Upper lobe of left lung (tissue), 6 donors: ENCODE results near the gene NOS1AP. TPM values are rescaled to one million over a fixed set of nuclear protein-coding genes. Genes with fewer than 3 reads are reported as not detected.
A peak's percentile ranks its signal among the peaks of the same experiment; 100 is the strongest.

ENCODE experiments used
- ATAC-seq, 2 donors: fragments of 200-7000 bp; cut with Tn5 transposase; one replicate each; pipeline ENCODE4 v1.9.1; 2022; ENCODE audit warnings: mild to moderate bottlenecking in 2 of 2, moderate library complexity in 2 of 2; ENCODE audit not compliant: low FRiP score in 2 of 2
- DNase-seq, 2 donors: peaks; one replicate each; pipeline ENCODE4 v3.0.0-alpha.2; 2019 to 2020
- H3K27ac ChIP-seq, 4 donors: fragments of 200-600 bp; sonication (generic); one replicate each; pipeline ENCODE4 v1.5.1; 2016 to 2019
- H3K27me3 ChIP-seq, 4 donors: fragments of 200-600 bp; sonication (generic); one replicate each; pipeline ENCODE4 v1.5.1; 2017 to 2019
- H3K36me3 ChIP-seq, 4 donors: fragments of 200-600 bp; sonication (generic); one replicate each; pipeline ENCODE4 v1.5.1; 2016 to 2019
- H3K4me1 ChIP-seq, 4 donors: fragments of 200-600 bp; sonication (generic); one replicate each; pipeline ENCODE4 v1.5.1; 2018 to 2019
- H3K4me3 ChIP-seq, 4 donors: fragments of 200-600 bp; sonication (generic); one replicate each; pipeline ENCODE4 v1.5.1; 2017 to 2019; ENCODE audit warnings: mild to moderate bottlenecking in 2 of 4, moderate library complexity in 1 of 4
- H3K9me3 ChIP-seq, 4 donors: fragments of 200-600 bp; sonication (generic); one replicate each; pipeline ENCODE4 v1.5.1; 2018 to 2019
- CTCF ChIP-seq, 6 experiments: fragments of 450-650 bp in 4 of 6; fragments of 200-600 bp in 2 of 6; sonication (generic) in 2 of 6; IDR thresholded peaks; one replicate each; pipeline ENCODE4 v1.5.1; 2016 to 2019; ENCODE audit warnings: antibody characterized with exemption in 6 of 6
- EP300 ChIP-seq, 4 donors: sonication (generic); formaldehyde crosslinking; IDR thresholded peaks; one replicate each; pipeline ENCODE4 v1.5.1; 2017; ENCODE audit warnings: antibody characterized with exemption in 4 of 4, control low read depth in 2 of 4
- POLR2A ChIP-seq, 4 donors: fragments of 450-650 bp; IDR thresholded peaks; one replicate each; pipeline ENCODE4 v1.5.1; 2016 to 2017; ENCODE audit warnings: antibody characterized with exemption in 4 of 4, mild to moderate bottlenecking in 2 of 4
- POLR2AphosphoS5 ChIP-seq, 2 donors: sonication (generic); formaldehyde crosslinking; IDR thresholded peaks; one replicate each; pipeline ENCODE4 v1.5.1; 2017; ENCODE audit warnings: antibody characterized with exemption in 2 of 2
- WGBS, 2 donors: methylation state at CpG; one replicate each; pipeline ENCODE4 v1.1.5; 2017 to 2018; 5-methylcytosine and 5-hydroxymethylcytosine counted together
- total RNA-seq, 6 donors: library from RNA; depleted of rRNA in 4 of 6; stranded (reverse); fragments of >200 nt in 4 of 6; gene quantifications; one replicate each; pipeline versions ENCODE4 v1.1.0 to v1.2.1, GENCODE V29; 2016 to 2021
- donor health status: DM: no; HTN: no; CAD: no; lungs with moderate emphysema.
- donor health status: DM: no; HTN: yes; CAD: no; lungs with severe emphysema.

Gene NOS1AP
- total RNA-seq, 6 donors from 2014 or later = 5.3 to 16.4 (median 6.5) TPM

DNA sequence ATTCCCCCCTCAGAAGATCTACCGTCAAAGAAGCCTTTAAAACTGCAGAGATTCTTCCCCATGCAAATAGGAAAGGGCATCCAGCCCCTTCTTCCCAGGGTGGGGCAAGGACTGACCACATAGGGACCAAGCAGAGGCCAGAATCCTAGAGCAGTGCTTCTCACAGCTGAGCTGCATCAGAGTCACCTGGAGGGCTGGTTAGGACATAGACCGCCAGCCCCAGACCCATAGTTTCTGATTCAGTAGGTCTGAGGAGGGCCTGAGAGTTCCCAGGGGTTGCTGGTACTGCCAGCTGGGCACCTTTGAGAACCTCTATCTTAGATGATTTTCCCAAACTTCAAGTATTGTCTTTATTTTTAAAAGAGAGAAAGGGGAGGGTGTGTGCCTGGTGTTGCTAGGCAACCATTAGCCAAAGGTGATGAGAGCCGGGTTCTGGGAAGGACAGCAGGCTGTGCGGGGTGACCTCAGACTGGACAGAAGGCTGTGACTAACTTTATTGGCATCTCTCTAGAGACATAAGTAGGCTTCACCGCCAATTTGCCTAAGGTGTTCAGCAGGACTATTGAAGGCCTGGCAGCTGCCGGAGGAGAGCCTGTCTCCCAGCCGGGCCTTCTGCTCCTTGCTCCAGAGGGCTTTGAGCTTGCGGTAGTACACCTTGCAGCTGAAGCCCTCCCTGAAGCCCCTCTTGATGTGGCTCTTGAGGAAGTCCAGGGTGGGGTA is 304.2 kb downstream of the NOS1AP start:
- no peaks in the 10 kb centered on the region for H3K4me1 ChIP-seq
- H3K9me3 ChIP-seq = no peaks in the 10 kb centered on the region
- peak; percentile 31 to 78 for ATAC-seq
- H3K27ac ChIP-seq = peak overlapping the region in 2 of 4 donors; percentile 20 to 42
- no peaks in the 10 kb centered on the region for H3K36me3 ChIP-seq
- H3K4me3 ChIP-seq = no peak overlapping the region
- peak in 1 of 2 donors; percentile 74 for DNase-seq
- 83 to 86% methylated on average over 5 to 8 of the region's 8 CpGs for WGBS, 2 donors
- no peaks in the 10 kb centered on the region for H3K27me3 ChIP-seq
- TF ChIP-seq POLR2AphosphoS5 (IDR thresholded peaks at IDR 0.05) = no peak
- TF ChIP-seq POLR2A (IDR thresholded peaks at IDR 0.05) = no peak
- TF ChIP-seq EP300 (IDR thresholded peaks at IDR 0.05) = peak in 1 of 4 donors; percentile 8
- TF ChIP-seq CTCF (IDR thresholded peaks at IDR 0.05) = no peak

DNA sequence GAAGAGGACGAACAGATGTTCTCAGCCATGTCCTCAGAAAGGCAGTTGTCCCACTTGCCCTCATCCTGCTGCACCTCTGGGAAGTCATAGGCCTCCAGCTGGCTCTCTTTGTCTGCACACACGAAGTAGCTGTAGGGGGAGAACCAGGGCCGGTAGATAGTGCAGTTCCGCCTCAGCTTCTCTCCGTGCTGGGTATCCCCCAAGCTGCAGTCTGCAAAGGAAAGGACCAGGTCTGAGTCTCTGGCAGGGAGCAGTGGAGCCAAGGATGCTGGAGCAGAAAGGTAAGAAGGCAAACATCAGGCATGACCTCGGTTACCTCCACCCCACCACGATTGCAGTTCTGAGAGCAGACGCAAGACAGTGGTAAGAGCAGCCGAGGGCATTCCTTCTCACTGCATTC is 304.9 kb downstream of the NOS1AP start:
- WGBS, 2 donors = 91 to 93% methylated on average over 7 to 9 of the region's 9 CpGs
- ATAC-seq (no peak), DNase-seq (no peak)
- TF ChIP-seq POLR2A (IDR thresholded peaks at IDR 0.05) = no peak
- no peak for TF ChIP-seq POLR2AphosphoS5 (IDR thresholded peaks at IDR 0.05)
- TF ChIP-seq CTCF (IDR thresholded peaks at IDR 0.05) = no peak
- TF ChIP-seq EP300 (IDR thresholded peaks at IDR 0.05) = no peak
- no peaks in the 10 kb centered on the region for H3K27me3 ChIP-seq
- H3K27ac ChIP-seq = peak overlapping the region in 1 of 4 donors; percentile 20
- no peaks in the 10 kb centered on the region for H3K36me3 ChIP-seq
- no peak overlapping the region for H3K4me3 ChIP-seq
- no peaks in the 10 kb centered on the region for H3K9me3 ChIP-seq
- H3K4me1 ChIP-seq = no peaks in the 10 kb centered on the region

GRCh38 chr1:162375463-162375862 is 306.0 kb downstream of the NOS1AP start:
- DNase-seq (no peak), ATAC-seq (no peak)
- H3K4me3 ChIP-seq = no peak overlapping the region
- no peak for TF ChIP-seq EP300 (IDR thresholded peaks at IDR 0.05)
- no peak for TF ChIP-seq POLR2AphosphoS5 (IDR thresholded peaks at IDR 0.05)
- TF ChIP-seq POLR2A (IDR thresholded peaks at IDR 0.05) = no peak
- no peak for TF ChIP-seq CTCF (IDR thresholded peaks at IDR 0.05)
- 82 to 83% methylated on average over 7 to 8 of the region's 8 CpGs for WGBS, 2 donors
- H3K4me1 ChIP-seq = no peaks in the 10 kb centered on the region
- no peak overlapping the region for H3K27ac ChIP-seq
- H3K36me3 ChIP-seq = no peaks in the 10 kb centered on the region
- H3K9me3 ChIP-seq = no peaks in the 10 kb centered on the region
- H3K27me3 ChIP-seq = no peaks in the 10 kb centered on the region

DNA sequence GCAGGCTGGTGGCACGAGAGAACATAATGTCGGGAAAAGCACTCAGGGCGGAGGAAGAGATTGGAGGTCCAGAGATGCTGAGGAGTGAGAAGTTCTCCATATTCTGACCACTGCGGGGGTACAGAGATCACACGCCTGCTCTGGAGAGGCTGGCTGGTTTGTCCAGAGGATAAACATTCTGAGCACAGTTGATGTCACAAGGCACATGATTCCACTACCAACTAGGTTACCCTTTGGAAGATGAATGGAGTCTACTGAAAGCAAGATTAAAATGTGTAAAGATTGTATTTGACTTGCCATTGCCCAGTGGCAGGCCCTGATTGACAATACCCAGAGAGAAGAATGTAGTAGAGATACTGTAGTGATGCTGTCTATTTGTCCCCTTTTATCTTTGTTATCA is 307.2 kb downstream of the NOS1AP start, which contains the start of gene SPATA46:
Gene SPATA46 (minus strand): TSS at position 164 of the 400 bp plus-strand sequence. CDS start 64 bp downstream, at position 100.
- H3K9me3 ChIP-seq = no peaks in the 10 kb centered on the region
- WGBS, 2 donors = 89 to 93% methylated on average over 5 of the region's 5 CpGs
- no peak for TF ChIP-seq POLR2A (IDR thresholded peaks at IDR 0.05)
- TF ChIP-seq CTCF (IDR thresholded peaks at IDR 0.05) = no peak
- no peak for TF ChIP-seq EP300 (IDR thresholded peaks at IDR 0.05)
- no peak for TF ChIP-seq POLR2AphosphoS5 (IDR thresholded peaks at IDR 0.05)

More for the DNA sequence above, 307.2 kb downstream of the NOS1AP start, which contains the start of gene SPATA46:
- H3K27me3 ChIP-seq = no peaks in the 10 kb centered on the region
- no peak within 1 kb of the TSS for H3K27ac ChIP-seq
- ATAC-seq (no peak), DNase-seq (no peak)
- H3K36me3 ChIP-seq = no peaks in the 10 kb centered on the region
- no peak within 1 kb of the TSS for H3K4me3 ChIP-seq
- peaks cover 0 to 2% (median 0%) of the 10 kb centered on the region in 4 donors for H3K4me1 ChIP-seq
